ENCODE results near the gene BACE1.

DNA sequence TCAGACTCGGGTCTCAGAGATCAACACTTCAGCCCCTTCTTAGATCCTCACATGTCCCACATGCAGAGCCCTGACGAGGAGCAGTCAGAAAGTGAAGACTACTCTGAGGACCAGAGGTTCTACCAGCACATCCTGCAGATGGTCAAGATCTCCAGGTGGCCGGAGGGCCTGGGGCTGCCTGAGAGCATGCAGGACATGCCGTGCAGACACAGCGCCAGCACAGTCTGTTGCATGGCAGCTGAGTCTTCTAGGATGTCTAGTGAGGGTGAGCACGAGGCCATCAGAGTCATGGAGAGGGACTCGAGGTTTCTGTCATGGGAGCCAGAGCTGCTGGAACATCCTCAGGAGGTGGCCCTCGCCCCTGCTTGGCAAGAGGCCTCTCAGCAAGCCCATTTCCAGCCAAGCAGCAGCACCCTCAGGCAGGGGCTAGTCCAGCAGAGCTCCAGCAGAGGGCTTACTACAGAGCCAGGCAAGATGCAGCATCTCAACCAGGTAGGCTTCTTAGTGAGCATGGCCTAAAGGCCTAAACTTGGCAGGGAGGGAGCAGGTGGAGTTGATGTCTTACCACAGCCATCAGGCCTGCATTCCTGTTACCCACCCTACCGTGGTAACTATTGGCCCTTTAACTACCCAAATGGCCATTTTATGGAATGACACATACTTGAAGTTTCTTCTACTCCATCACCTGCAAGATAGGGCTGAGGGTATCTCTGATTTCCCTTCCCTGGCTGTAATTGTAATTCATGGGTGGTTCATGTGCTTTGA lies 40.3 kb upstream of the BACE1 start:
- TF ChIP-seq, protein P1, sequence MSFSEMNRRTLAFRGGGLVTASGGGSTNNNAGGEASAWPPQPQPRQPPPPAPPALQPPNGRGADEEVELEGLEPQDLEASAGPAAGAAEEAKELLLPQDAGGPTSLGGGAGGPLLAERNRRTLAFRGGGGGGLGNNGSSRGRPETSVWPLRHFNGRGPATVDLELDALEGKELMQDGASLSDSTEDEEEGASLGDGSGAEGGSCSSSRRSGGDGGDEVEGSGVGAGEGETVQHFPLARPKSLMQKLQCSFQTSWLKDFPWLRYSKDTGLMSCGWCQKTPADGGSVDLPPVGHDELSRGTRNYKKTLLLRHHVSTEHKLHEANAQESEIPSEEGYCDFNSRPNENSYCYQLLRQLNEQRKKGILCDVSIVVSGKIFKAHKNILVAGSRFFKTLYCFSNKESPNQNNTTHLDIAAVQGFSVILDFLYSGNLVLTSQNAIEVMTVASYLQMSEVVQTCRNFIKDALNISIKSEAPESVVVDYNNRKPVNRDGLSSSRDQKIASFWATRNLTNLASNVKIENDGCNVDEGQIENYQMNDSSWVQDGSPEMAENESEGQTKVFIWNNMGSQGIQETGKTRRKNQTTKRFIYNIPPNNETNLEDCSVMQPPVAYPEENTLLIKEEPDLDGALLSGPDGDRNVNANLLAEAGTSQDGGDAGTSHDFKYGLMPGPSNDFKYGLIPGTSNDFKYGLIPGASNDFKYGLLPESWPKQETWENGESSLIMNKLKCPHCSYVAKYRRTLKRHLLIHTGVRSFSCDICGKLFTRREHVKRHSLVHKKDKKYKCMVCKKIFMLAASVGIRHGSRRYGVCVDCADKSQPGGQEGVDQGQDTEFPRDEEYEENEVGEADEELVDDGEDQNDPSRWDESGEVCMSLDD (CRISPR knock-in tag; IDR thresholded peaks at IDR 0.05; ENCODE audit: borderline replicate concordance), result no peak
- TF ChIP-seq ARID2 (CRISPR knock-in tag; IDR thresholded peaks at IDR 0.05; ENCODE audit: borderline replicate concordance) (no peak), ZNF468 (CRISPR knock-in tag; IDR thresholded peaks at IDR 0.05) (no peak), HCFC1 (IDR thresholded peaks at IDR 0.05; ENCODE audit: low read depth, low read length) (no peak), SNRNP70 (IDR thresholded peaks at IDR 0.05; ENCODE audit: low read depth, low read length) (no peak), JUN (CRISPR knock-in tag; IDR thresholded peaks at IDR 0.05) (no peak), FOXK1 (CRISPR knock-in tag; IDR thresholded peaks at IDR 0.05; ENCODE audit: borderline replicate concordance, low read depth) (no peak), ZNF263 (CRISPR knock-in tag; IDR thresholded peaks at IDR 0.05) (no peak)
- TF ChIP-seq, protein P2, sequence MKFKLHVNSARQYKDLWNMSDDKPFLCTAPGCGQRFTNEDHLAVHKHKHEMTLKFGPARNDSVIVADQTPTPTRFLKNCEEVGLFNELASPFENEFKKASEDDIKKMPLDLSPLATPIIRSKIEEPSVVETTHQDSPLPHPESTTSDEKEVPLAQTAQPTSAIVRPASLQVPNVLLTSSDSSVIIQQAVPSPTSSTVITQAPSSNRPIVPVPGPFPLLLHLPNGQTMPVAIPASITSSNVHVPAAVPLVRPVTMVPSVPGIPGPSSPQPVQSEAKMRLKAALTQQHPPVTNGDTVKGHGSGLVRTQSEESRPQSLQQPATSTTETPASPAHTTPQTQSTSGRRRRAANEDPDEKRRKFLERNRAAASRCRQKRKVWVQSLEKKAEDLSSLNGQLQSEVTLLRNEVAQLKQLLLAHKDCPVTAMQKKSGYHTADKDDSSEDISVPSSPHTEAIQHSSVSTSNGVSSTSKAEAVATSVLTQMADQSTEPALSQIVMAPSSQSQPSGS (CRISPR knock-in tag; IDR thresholded peaks at IDR 0.05), result no peak
- TF ChIP-seq, protein P3, sequence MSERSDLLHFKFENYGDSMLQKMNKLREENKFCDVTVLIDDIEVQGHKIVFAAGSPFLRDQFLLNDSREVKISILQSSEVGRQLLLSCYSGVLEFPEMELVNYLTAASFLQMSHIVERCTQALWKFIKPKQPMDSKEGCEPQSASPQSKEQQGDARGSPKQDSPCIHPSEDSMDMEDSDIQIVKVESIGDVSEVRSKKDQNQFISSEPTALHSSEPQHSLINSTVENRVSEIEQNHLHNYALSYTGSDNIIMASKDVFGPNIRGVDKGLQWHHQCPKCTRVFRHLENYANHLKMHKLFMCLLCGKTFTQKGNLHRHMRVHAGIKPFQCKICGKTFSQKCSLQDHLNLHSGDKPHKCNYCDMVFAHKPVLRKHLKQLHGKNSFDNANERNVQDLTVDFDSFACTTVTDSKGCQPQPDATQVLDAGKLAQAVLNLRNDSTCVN (CRISPR knock-in tag; IDR thresholded peaks at IDR 0.05; ENCODE audit: borderline replicate concordance), result no peak
